HEK293 (cell line): ENCODE data around the gene FAF2.
A peak's percentile ranks its signal among the peaks of the same experiment; 100 is the strongest.

Source experiments
- MYNN ChIP-seq: fragments of 450-650 bp; formaldehyde crosslinking; IDR thresholded peaks from 2 replicates; pipeline ENCODE4 v1.5.1; 2016; ENCODE audit warnings: missing biosample characterization, missing genetic modification characterization, borderline replicate concordance
- OSR2 ChIP-seq: fragments of 450-650 bp; formaldehyde crosslinking; IDR thresholded peaks from 2 replicates; pipeline ENCODE4 v1.5.1; 2016; ENCODE audit warnings: missing biosample characterization, missing genetic modification characterization
- ZNF175 ChIP-seq: fragments of 450-650 bp; formaldehyde crosslinking; IDR thresholded peaks from 2 replicates; pipeline ENCODE4 v1.5.1; 2016; ENCODE audit warnings: missing biosample characterization, missing genetic modification characterization
- ZNF221 ChIP-seq: fragments of 450-650 bp; formaldehyde crosslinking; IDR thresholded peaks from 2 replicates; pipeline ENCODE4 v1.5.1; 2017; ENCODE audit warnings: missing biosample characterization, missing genetic modification characterization, borderline replicate concordance
- ZNF274 ChIP-seq, 2 experiments: fragments of 200-500 bp in 1 of 2; fragments of 450-650 bp in 1 of 2; sonication (Bioruptor generic) in 1 of 2; formaldehyde crosslinking in 1 of 2; IDR thresholded peaks; 2 replicates each; pipeline versions ENCODE4 v1.5.1 to v1.6.1; 2014 to 2016; ENCODE audit warnings: borderline replicate concordance in 1 of 2, inconsistent platforms in 1 of 2, low read length in 1 of 2, missing biosample characterization in 1 of 2, missing genetic modification characterization in 1 of 2
- ZNF292 ChIP-seq: fragments of 450-650 bp; formaldehyde crosslinking; IDR thresholded peaks from 2 replicates; pipeline ENCODE4 v1.5.1; 2016; ENCODE audit warnings: low read depth, missing biosample characterization, missing genetic modification characterization, borderline replicate concordance
- ZNF335 ChIP-seq: fragments of 450-650 bp; formaldehyde crosslinking; conservative IDR thresholded peaks from 2 replicates; pipeline ENCODE4 v1.5.1; 2016; ENCODE audit warnings: missing biosample characterization, missing genetic modification characterization
- ZNF629 ChIP-seq: fragments of 450-650 bp; formaldehyde crosslinking; IDR thresholded peaks from 2 replicates; pipeline ENCODE4 v1.5.1; 2017; ENCODE audit warnings: missing biosample characterization, missing genetic modification characterization
- ZNF707 ChIP-seq: fragments of 450-650 bp; formaldehyde crosslinking; IDR thresholded peaks from 2 replicates; pipeline ENCODE4 v1.5.1; 2016; ENCODE audit warnings: missing biosample characterization, missing genetic modification characterization
- ZNF837 ChIP-seq: fragments of 450-650 bp; formaldehyde crosslinking; IDR thresholded peaks from 2 replicates; pipeline ENCODE4 v1.5.1; 2016; ENCODE audit warnings: missing biosample characterization, missing genetic modification characterization
- TF ChIP-seq, protein P1 (sequence below): fragments of 450-650 bp; formaldehyde crosslinking; IDR thresholded peaks from 2 replicates; pipeline ENCODE4 v1.5.1; 2016; ENCODE audit warnings: missing biosample characterization, missing genetic modification characterization
- TF ChIP-seq, protein P2 (sequence below): fragments of 450-650 bp; formaldehyde crosslinking; IDR thresholded peaks from 2 replicates; pipeline ENCODE4 v1.5.1; 2016; ENCODE audit warnings: missing biosample characterization, missing genetic modification characterization, low read depth
- TF ChIP-seq, protein P3 (sequence below): fragments of 450-650 bp; formaldehyde crosslinking; IDR thresholded peaks from 2 replicates; pipeline ENCODE4 v1.5.1; 2016; ENCODE audit warnings: missing biosample characterization, missing genetic modification characterization

DNA sequence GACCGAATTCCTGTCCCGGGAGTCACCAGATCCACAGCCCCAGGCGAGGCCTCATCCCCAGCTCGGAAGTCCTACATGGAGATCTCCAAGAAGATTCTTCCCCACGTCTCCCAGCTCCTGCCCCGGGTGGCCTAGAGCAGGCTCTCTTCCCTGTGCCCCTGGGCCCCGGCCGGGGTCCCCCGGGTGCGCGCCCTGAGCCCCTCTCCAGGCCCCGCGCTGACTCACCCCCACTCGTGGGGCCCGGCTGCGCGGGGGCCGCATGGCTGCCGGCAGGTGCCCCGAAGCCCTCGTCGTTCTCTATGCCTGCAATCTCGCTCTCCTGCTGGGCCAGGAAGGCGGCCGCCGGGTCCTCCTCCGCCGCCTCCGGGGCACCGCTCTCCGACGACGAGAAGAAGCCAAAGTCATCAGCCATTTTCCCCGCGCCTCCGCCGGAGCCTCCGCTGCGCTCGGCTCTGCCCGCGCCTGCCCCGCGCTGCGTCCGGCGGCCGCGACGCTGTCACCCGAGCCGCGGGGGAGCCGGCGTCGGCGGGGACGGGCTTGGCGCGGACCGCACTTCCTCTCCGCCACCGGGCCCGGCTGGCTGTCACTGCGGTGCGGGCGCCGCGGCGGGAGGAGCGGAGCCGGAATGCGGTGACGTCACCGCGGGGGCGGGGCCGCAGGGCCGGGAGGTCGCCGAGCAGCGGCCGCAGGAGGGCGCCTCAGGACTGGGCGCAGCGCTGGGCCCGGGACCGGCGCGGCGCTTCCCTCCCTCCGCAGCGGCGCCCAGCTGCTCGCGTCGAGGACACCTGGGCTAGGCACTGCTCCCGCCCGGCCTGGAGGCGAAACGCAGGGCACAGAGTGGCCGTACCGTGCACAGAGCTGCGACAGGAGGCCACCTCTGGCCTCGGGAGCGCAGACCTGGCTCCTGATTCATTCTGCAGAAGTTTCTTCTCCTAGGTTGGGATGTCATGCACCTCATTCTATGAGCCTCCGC is 31.9 kb upstream of the FAF2 start, which contains the start of gene CLTB:
- TF ChIP-seq ZNF175 (tag by site-specific recombination) (no peak), MYNN (tag by site-specific recombination) (no peak), ZNF274 (IDR thresholded peaks at IDR 0.05; ENCODE audit: low read length) (no peak), ZNF274 (tag by site-specific recombination; IDR thresholded peaks at IDR 0.05; ENCODE audit: borderline replicate concordance) (no peak), ZNF707 (tag by site-specific recombination) (no peak), ZNF292 (tag by site-specific recombination) (no peak), ZNF221 (no peak; the same call in 1 of the 2 replicates), ZNF629 (tag by site-specific recombination) (no peak), ZNF837 (no peak), OSR2 (no peak), ZNF335 (tag by site-specific recombination) (peak; percentile 72)
- TF ChIP-seq, protein P1, sequence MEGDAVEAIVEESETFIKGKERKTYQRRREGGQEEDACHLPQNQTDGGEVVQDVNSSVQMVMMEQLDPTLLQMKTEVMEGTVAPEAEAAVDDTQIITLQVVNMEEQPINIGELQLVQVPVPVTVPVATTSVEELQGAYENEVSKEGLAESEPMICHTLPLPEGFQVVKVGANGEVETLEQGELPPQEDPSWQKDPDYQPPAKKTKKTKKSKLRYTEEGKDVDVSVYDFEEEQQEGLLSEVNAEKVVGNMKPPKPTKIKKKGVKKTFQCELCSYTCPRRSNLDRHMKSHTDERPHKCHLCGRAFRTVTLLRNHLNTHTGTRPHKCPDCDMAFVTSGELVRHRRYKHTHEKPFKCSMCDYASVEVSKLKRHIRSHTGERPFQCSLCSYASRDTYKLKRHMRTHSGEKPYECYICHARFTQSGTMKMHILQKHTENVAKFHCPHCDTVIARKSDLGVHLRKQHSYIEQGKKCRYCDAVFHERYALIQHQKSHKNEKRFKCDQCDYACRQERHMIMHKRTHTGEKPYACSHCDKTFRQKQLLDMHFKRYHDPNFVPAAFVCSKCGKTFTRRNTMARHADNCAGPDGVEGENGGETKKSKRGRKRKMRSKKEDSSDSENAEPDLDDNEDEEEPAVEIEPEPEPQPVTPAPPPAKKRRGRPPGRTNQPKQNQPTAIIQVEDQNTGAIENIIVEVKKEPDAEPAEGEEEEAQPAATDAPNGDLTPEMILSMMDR = peak; percentile 75
- TF ChIP-seq, protein P2, sequence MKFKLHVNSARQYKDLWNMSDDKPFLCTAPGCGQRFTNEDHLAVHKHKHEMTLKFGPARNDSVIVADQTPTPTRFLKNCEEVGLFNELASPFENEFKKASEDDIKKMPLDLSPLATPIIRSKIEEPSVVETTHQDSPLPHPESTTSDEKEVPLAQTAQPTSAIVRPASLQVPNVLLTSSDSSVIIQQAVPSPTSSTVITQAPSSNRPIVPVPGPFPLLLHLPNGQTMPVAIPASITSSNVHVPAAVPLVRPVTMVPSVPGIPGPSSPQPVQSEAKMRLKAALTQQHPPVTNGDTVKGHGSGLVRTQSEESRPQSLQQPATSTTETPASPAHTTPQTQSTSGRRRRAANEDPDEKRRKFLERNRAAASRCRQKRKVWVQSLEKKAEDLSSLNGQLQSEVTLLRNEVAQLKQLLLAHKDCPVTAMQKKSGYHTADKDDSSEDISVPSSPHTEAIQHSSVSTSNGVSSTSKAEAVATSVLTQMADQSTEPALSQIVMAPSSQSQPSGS = 0 out of 2 replicates have a peak, but pooled peaks have one; percentile 23
- TF ChIP-seq, protein P3, sequence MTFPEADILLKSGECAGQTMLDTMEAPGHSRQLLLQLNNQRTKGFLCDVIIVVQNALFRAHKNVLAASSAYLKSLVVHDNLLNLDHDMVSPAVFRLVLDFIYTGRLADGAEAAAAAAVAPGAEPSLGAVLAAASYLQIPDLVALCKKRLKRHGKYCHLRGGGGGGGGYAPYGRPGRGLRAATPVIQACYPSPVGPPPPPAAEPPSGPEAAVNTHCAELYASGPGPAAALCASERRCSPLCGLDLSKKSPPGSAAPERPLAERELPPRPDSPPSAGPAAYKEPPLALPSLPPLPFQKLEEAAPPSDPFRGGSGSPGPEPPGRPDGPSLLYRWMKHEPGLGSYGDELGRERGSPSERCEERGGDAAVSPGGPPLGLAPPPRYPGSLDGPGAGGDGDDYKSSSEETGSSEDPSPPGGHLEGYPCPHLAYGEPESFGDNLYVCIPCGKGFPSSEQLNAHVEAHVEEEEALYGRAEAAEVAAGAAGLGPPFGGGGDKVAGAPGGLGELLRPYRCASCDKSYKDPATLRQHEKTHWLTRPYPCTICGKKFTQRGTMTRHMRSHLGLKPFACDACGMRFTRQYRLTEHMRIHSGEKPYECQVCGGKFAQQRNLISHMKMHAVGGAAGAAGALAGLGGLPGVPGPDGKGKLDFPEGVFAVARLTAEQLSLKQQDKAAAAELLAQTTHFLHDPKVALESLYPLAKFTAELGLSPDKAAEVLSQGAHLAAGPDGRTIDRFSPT = no peak
